Panc1 (cell line): ENCODE results near the gene MAIP1. TPM values are rescaled to one million over a fixed set of nuclear protein-coding genes. Genes with fewer than 3 reads are reported as not detected.

Source experiments
- ATAC-seq: fragments of 200-7000 bp; cut with Tn5 transposase; 2 replicates; pipeline ENCODE4 v1.9.1; 2020; ENCODE audit warnings: mild to moderate bottlenecking, moderate library complexity
- BruUV-seq: library from RNA; stranded (reverse); fragments of 400-500 nt; replicated peaks from 2 replicates; lab custom pipeline; 2021; lab: Mats Ljungman, UMichigan
- CTCF ChIA-PET: fragments of 300-600 bp; sonication (Branson Sonifier 250); formaldehyde crosslinking; loops from one replicate; lab custom pipeline; 2022; ENCODE audit warnings: antibody characterized with exemption; lab: Charles Lee
- POLR2A ChIA-PET: fragments of 300-600 bp; sonication (Branson Sonifier 250); formaldehyde crosslinking; loops from one replicate; lab custom pipeline; 2022; ENCODE audit warnings: antibody characterized with exemption; lab: Charles Lee
- DNase-seq: peaks from one replicate; pipeline ENCODE4 v3.0.0-alpha.2; 2010; ENCODE audit warnings: low read depth, low spot score
- H3K27ac ChIP-seq: 2 replicates; pipeline ENCODE4 v1.5.1; 2011; ENCODE audit warnings: mild to moderate bottlenecking, low read length, inconsistent platforms
- H3K27me3 ChIP-seq: fragments of 200-500 bp; sonication (Bioruptor generic); 2 replicates; pipeline ENCODE4 v1.6.0; 2014; ENCODE audit warnings: low read length, inconsistent platforms; ENCODE audit not compliant: control insufficient read depth, insufficient read depth
- H3K36me3 ChIP-seq: fragments of 200-500 bp; sonication (Bioruptor generic); 2 replicates; pipeline ENCODE4 v1.5.1; 2014; ENCODE audit warnings: inconsistent platforms, mild to moderate bottlenecking, low read length, moderate library complexity; ENCODE audit not compliant: control insufficient read depth, insufficient read depth
- H3K4me1 ChIP-seq: 2 replicates; pipeline ENCODE4 v1.5.1; 2011; ENCODE audit warnings: inconsistent platforms, mild to moderate bottlenecking, low read length, moderate library complexity; ENCODE audit not compliant: control insufficient read depth, insufficient read depth
- H3K4me3 ChIP-seq, 2 experiments: 2 replicates each; pipeline ENCODE4 v1.5.1; 2011 to 2012; ENCODE audit warnings: low read depth in 2 of 2, low read length in 2 of 2, mild to moderate bottlenecking in 2 of 2, inconsistent platforms in 1 of 2, moderate library complexity in 1 of 2
- H3K9me3 ChIP-seq: fragments of 200-500 bp; sonication (Bioruptor generic); 2 replicates; pipeline ENCODE4 v1.5.1; 2014; ENCODE audit warnings: low read depth, mild to moderate bottlenecking, inconsistent platforms, low read length, moderate library complexity; ENCODE audit not compliant: control insufficient read depth, insufficient read depth
- POLR2AphosphoS5 ChIP-seq: IDR thresholded peaks from 2 replicates; pipeline ENCODE4 v1.6.1; 2012; ENCODE audit warnings: mild to moderate bottlenecking, low read depth, low read length, moderate library complexity
- REST ChIP-seq, 2 experiments: IDR thresholded peaks; 2 replicates each; pipeline ENCODE4 v1.6.1; 2011 to 2012; ENCODE audit warnings: low read depth in 2 of 2, control low read depth in 1 of 2, low read length in 1 of 2, mild to moderate bottlenecking in 1 of 2, moderate library complexity in 1 of 2; ENCODE audit not compliant: insufficient read depth in 1 of 2
- SIN3A ChIP-seq: IDR thresholded peaks from 2 replicates; pipeline ENCODE4 v1.6.1; 2012; ENCODE audit warnings: low read depth, mild to moderate bottlenecking, low read length, moderate library complexity, borderline replicate concordance; ENCODE audit not compliant: insufficient read depth
- TCF7L2 ChIP-seq: IDR thresholded peaks from 2 replicates; pipeline ENCODE4 v1.6.1; 2011; ENCODE audit warnings: mild to moderate bottlenecking, low read depth, low read length, inconsistent platforms
- in situ Hi-C: cut with HindIII; loops from 2 replicates; pipeline ENCODE4 v1.10.0; 2016; ENCODE audit warnings: low sequenced_read_pairs, low pct_unique_long_range_greater_than_20kb
- intact Hi-C: fragments of 100-400 bp; cut with micrococcal nuclease; formaldehyde crosslinking; loops from one replicate; pipeline ENCODE4 v1.10.0; 2022; ENCODE audit not compliant: unreplicated experiment
- total RNA-seq: library from RNA; stranded (reverse); gene quantifications from one replicate; pipeline ENCODE4 v1.2.1, GENCODE V29; 2021; ENCODE audit not compliant: unreplicated experiment
- TF ChIP-seq, protein P1 (sequence below): fragments of 450-650 bp; IDR thresholded peaks from 2 replicates; pipeline ENCODE4 v1.5.1; 2017; ENCODE audit warnings: mild to moderate bottlenecking

The MAIP1 gene
- total RNA-seq, 1 experiment from 2014 or later: 20.9 TPM

- CTCF ChIA-PET: no interaction called here
- no peak for ATAC-seq
- DNase-seq: no peak
- no peak overlapping the region for H3K27ac ChIP-seq
- in situ Hi-C loops: no loop called here
- POLR2A ChIA-PET: no interaction called here
- no peak for TF ChIP-seq REST (IDR thresholded peaks at IDR 0.05; ENCODE audit: insufficient read depth in 1 of 2, low read depth in 2 of 2, low read length in 1 of 2)
- no peak for TF ChIP-seq TCF7L2
- no peak for TF ChIP-seq SIN3A
- TF ChIP-seq POLR2AphosphoS5: no peak
- TF ChIP-seq, protein P1, sequence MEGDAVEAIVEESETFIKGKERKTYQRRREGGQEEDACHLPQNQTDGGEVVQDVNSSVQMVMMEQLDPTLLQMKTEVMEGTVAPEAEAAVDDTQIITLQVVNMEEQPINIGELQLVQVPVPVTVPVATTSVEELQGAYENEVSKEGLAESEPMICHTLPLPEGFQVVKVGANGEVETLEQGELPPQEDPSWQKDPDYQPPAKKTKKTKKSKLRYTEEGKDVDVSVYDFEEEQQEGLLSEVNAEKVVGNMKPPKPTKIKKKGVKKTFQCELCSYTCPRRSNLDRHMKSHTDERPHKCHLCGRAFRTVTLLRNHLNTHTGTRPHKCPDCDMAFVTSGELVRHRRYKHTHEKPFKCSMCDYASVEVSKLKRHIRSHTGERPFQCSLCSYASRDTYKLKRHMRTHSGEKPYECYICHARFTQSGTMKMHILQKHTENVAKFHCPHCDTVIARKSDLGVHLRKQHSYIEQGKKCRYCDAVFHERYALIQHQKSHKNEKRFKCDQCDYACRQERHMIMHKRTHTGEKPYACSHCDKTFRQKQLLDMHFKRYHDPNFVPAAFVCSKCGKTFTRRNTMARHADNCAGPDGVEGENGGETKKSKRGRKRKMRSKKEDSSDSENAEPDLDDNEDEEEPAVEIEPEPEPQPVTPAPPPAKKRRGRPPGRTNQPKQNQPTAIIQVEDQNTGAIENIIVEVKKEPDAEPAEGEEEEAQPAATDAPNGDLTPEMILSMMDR: no peak
- intact Hi-C loops: loop anchor here (10.0 kb wide), 1 partner anchor 207 kb away; no protein-coding TSS in a partner anchor
- no TSS peak for BruUV-seq
- H3K9me3 ChIP-seq: no peaks in the 10 kb centered on the region
- no peaks in the 10 kb centered on the region for H3K27me3 ChIP-seq
- H3K4me3 ChIP-seq: no peak overlapping the region
- no peaks in the 10 kb centered on the region for H3K4me1 ChIP-seq
- no peaks in the 10 kb centered on the region for H3K36me3 ChIP-seq
Observed at GRCh38 chr2:199988151-199988550, 32.8 kb downstream of the MAIP1 start.

DNA sequence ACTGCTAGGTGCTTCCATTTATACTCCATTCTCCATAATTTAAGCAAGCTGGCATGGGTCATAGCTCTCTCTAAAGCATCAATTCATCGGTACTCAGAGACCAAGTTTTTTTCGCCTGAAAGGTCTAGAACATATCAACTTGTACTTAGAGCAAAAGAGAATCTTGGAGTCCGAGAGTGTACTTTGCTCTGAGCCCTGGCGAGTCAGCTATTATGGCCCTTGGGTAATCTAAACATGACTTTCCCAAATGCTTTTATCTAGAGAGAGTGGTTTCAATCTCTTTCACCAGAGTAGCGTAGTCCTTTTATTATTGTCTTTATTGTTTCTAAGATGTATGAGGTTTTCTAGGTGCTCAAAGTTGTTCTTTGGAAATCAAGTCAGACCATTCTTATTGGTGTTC lies 34.4 kb downstream of the MAIP1 start:
- H3K27ac ChIP-seq: no peak overlapping the region

More for the DNA sequence above, 34.4 kb downstream of the MAIP1 start:
- H3K9me3 ChIP-seq: no peaks in the 10 kb centered on the region
- no peaks in the 10 kb centered on the region for H3K4me1 ChIP-seq
- H3K4me3 ChIP-seq: no peak overlapping the region
- in situ Hi-C loops: no loop called here
- ATAC-seq (no peak), DNase-seq (no peak)
- no peaks in the 10 kb centered on the region for H3K27me3 ChIP-seq
- TF ChIP-seq REST (IDR thresholded peaks at IDR 0.05; ENCODE audit: insufficient read depth in 1 of 2, low read depth in 2 of 2, low read length in 1 of 2) (no peak), SIN3A (no peak), TCF7L2 (no peak), POLR2AphosphoS5 (no peak)
- TF ChIP-seq, protein P1: no peak
- POLR2A ChIA-PET: no interaction called here
- CTCF ChIA-PET: no interaction called here
- H3K36me3 ChIP-seq: no peaks in the 10 kb centered on the region
- intact Hi-C loops: loop anchor here (10.0 kb wide), 1 partner anchor 205 kb away; no protein-coding TSS in a partner anchor
- BruUV-seq: no TSS peak
